HK-2 (cell line): ENCODE data around the gene TMPRSS7.

Experiments
- DNase-seq: peaks from one replicate; pipeline ENCODE4 v3.0.0-alpha.2; 2018; ENCODE audit not compliant: unreplicated experiment

TMPRSS7 gene

DNA sequence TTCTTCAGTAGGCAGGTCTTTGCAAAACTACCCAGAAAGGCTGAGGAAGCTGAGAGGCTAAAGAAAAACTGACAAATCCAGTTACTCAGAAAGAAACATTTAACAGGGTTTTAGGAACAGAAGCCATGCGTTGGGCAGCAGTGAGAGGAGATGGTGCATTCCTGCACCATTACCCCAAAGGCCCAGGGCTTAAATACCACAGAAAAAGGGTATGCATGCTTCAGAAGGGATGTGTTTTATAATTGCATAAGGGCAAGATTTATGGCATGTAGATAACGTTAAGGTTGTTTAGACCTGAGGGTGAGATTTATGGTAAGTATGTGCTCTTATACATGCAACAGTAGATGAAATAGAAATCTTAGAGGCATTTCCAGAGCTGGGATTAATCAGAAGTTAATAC lies 61.6 kb downstream of the TMPRSS7 start:
- DNase-seq = no peak

DNA sequence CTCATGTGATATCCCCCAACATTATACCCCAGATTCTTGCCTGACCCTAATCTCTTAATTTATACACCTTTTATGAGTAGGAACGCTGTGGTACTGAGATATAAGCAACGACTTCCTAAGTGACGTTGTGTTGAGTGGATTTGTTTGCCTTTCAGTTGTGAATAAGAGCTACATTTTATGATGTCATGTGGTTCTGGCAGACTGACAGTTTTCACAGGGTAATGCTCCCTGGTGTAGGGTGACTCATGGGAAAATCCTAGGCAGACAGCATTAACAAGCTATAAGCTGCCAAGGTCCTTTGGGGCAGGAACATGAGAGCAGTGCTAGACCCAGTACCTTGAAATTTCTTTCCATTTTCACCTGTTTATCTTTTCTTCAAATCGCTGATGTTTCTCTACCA lies 62.8 kb downstream of the TMPRSS7 start:
- peak; percentile 69 for DNase-seq

DNA sequence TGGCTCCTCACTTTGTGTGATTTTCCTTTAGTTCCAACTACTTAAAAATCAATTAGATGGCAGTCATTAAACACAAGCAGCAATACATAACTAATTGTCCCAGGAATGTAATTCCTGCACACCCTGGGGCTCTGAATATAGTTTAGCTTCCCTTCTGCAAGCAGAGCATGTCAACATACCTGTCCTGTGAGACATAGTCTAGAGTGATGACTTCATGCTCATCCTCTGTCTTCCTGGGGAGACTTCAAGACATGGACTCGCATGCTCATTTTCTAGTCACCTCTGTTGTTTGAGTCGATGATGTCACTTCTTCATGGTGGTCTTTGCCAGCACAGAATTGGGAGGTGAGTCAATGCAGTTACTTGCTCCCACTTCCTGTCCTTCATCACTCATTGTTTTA lies 67.4 kb downstream of the TMPRSS7 start:
- DNase-seq = peak; percentile 63

DNA sequence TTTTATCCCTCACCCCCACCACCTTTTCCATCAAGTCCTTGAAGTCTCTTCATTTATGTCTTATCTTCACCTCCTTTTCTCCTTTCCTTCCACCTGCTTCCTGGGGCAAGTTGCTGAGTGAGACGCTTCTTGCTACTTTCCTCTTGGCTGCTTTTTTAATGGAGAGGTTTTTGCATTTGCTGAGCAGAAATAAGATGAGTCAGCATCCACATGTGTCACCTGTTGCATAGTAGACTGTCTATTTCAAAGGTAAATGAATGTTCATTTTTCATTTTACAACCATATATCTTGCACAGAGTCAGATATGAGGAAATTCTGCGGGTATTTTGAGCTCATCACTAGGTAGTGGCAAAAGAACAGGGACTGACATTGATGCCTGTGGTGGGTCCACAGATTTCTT lies 70.2 kb downstream of the TMPRSS7 start:
- DNase-seq = no peak

DNA sequence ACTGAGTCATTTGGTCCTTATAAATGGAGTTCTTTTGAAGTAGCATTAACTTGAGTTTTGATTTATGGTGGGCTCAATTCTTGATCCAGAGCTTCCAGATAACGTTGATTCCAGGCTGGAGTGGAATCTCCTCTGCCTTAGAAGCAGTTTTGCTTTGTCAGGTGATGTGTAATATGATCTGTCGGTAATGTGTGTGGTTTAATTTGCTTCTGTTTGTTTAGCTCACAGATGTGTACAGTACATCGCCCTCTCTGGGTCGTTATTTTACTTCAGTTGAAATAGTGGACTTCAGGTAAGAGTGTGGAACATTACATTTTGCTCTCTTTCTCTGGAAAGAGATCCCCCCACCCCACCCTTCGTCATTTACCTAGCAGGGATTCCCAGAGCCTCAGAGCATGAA lies 74.8 kb downstream of the TMPRSS7 start:
- DNase-seq = no peak

DNA sequence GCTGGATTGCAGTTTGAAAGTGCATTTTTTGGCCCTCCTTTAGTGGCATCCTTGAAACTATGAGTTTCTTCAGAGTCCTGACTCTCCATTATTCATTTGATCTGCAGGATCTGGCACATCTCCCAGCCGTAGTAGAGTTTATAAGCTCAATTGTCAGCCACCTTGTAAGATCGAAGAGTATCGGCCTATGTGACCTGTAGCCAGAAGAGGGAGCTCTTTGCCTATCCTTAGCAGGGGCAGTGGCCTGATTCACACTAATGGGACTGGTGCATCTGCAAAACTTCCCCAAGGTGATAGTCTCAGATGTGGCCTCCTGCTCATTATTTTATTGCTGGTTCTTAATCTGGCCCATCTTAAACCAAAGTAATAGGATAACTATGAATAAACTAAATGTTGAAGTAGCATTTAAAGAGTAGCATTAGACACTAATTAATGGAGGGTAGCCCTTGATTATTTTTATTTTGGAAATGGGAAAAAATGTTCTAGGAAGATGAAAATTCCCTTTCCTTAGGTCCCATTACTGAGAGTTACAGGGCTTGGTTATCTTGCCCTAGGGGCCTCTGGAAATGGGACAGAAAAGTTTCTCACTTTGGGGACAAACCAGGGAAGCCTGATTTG lies 77.4 kb downstream of the TMPRSS7 start:
- DNase-seq = peak; percentile 49

DNA sequence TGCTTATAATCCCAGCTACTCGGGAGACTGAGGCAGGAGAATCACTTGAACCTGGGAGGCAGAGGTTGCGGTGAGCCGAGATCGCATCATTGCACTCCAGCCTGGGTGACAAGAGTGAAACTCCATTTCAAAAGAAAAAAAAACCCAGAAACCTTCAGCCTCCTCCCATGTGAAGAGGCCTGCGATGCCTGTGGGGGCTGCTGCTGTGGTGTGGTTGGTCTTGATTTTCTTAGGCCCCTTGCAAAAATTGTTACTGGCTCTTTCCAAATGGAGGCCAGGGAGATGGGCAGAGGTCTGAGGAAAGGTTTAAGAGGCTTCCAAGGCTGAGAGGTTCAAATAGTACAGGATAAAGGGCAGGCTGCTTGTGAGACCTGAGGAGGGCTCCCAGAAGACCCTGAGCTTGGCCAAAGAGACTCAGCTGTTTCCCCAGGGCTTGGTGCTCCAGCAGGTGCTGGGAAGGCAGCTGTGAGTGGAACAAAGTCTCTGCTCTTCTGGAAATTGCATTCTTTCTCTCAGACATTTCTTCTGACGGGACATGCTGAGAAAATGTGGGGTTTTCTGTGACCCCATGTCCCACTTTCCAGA lies 80.1 kb downstream of the TMPRSS7 start:
- DNase-seq = no peak

DNA sequence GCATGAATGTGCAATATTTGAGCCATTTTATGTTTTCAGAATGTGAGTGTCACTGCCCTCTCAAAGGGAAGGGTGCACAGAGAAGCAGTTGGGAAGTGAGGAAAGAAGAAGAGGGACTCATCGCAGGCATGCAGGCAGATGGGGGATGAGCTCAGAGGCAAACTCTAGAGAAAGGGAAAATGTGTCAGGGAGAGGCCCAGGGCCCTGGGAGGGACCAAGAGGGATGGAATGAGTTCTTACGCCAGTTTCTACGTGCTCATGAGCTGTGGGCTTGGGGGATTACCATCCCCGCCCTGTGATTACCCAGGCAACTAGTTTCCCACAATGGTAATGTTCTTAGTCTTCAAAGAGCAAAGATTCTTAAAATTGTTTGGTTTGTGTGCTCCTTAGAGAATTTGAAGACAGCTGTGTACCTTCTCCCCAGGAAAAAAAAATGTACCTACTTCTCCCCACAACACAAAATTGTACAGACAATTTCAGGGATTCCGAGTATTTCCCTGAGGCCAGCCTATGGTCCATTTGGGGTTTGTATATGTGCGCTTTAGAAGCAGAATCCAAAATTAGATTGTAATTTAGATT lies 80.7 kb downstream of the TMPRSS7 start:
- no peak for DNase-seq

DNA sequence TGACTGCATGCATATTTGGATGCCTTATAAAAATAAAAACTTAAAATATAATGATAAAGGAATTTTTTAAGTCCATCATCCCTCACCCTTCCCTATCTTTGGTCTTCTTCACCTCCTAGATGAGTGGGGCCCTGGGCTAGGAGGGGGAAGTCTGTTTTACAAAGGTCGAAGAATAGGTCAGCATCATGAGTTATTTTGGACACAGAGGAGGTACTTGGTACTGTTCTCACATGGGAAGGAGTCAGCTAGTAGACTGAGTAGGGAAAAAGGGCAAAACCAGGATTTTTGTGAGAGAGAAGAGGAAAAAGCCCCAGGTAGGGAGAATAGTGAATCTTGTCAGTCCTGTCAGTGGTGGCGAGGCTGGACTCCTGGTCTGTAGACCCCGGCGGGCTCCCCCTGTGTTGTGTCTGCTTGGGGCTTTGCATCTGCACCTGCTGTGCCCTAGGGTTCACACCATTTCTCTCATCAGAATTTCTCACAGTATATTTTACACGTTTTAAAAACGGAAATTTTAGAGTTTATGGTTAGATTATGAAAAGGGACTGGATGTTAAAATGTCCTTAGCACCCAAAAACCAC lies 81.4 kb downstream of the TMPRSS7 start:
- DNase-seq = no peak

DNA sequence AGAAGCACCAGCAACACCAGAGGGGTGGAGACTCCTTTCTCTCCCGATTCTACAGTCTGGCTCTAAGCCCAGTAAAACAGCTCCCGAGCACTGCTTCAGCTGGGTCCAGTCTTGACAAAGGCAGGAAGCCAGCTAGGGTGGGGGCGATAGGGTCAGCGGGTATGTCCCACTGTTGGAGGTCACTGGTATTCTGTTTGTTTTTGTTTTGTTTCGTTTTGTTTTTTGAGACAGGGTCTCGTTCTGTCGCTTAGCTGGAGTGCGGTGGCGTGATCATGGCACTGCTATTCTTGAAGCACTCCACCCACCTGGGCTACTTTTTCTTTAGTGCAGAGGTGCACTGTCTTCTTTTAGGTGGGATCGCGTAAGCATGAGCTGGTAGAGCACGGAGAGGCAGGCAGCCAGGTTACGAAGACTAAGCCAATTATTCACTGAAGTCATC lies 82.2 kb downstream of the TMPRSS7 start:
- no peak for DNase-seq

DNA sequence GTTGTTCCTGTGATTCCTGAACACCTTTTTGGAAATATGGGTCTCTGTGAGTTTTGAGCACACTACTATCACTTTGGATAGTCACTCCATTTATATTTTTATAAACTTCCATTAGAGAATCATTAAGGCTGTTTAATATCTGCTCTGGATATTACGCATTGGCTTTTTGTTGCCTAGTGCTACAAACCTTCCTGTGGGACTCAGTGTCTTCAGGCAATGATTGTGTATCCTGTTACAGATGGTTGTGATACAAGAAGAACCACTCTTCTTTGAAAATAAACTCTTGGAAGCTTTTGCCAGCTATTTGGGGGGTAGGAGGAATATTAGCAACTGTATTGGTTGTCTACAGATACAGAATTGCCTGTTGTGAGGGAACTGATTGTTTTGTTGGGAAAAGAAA lies 82.9 kb downstream of the TMPRSS7 start:
- no peak for DNase-seq

DNA sequence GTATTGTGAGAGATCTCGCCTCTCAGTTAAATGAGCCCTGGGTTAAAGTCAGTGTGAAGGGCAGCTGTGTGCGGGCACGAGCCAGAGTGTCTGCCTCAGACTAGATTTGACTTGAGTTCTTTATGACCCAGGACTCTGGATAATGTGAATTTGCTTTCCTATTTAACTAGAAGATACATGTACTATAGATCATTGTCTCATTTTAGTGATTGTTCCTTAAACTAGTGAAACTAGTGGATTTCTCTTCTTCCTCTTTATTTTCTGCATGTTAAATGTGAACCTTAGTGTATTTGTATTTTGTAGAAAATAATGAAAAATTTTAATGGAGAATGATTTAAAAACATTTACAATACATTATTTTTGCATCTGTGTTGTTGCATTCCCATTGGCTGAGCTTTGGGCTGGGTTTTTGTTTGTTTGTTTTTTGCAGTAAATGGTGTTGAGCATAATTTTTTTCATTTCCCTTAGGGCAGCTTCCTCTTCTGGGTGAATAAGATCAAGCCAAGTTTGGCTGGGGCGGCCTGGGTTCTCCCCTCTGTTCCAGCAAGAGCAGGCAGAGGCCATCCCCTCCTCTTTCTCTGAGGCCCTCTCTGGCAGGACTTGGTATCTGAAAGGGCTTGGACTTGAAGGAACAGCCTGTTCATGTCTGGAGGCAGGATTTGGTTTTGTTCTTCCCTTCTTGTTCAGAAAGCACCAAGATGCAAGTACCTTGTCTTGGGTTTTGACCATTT lies 83.5 kb downstream of the TMPRSS7 start:
- no peak for DNase-seq

DNA sequence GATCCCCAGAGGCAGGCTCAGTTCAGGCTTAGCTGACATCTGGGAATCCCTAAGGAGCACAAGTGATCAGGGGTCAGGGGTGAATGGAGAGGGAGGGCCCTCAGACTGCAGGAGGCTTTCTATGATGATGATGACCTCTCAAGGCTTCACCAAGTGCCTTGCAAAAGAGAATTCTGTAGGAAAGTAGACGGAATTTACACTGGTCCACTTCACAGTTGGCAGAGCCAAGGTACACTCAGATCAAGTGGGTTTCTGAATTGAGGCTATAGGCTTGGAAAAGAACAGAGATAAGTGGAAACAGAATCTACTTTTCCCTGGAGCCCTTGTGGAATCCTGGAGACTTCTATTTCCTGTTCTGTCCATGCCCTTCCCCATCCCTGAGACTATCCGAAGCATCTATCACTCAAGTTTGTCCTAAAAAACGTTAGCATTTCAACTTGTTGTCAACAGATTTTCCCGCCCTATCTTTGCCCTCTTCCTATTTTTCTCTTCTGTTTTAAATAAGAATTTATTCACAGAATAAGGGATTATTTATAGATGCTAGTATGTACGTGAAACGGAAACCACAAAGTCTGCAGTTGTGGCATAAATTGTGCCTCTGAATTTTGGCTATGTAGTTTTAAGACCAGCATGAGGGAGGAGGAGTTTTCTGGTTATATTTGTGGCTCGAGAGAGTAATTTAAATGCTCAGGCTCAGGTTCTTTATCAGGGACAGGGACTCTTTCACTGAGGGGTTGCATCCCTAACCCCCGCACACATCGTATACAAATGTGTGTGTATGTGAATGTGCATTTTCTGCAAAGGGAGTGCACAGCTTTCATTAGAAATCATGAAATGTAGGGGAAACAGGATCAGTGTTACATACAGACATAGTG lies 85.7 kb downstream of the TMPRSS7 start:
- DNase-seq = no peak

DNA sequence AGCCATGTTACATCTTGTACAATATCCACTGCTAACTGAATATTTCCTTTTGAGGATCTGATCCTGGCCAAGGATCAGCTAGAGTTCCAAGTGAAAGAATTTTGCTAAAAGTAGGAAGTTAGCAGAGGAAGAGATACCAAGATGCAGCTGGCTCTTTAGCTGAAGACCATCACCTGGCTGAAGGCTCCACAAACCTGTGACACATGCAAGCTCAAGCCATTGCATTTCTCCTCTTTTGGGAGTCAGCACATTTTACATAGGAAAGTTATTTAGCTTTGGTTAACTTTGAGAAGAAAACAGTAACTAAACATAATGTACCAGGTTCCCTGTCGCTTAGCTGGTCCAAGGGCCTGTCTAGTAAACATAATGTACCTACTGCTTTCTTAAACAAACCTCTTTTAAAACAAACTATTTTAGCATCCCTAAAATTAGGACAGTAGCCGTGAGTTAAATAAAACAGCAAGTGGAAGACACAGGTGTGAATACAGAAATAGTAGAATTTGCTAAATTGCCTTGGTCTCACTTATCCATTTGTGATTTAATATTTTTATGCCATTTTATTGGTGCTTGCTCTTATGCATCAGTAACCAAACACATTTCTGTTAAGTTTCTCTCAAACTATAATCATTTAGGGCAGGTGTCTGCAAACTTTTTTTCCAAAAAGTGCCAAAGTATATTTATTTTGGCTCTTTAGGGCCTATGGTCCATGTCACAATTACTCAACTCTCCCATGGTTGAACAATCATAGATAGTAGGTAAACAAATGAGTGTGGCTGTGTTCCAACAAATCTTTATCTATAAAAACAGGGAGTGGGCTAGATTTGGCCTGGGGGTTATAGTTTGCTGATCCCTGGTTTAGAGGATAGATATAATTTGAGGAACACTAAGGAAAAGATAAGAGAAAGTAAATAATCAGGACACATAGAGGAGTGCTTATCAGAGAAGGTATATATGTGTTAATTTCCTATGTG lies 87.3 kb downstream of the TMPRSS7 start:
- no peak for DNase-seq

DNA sequence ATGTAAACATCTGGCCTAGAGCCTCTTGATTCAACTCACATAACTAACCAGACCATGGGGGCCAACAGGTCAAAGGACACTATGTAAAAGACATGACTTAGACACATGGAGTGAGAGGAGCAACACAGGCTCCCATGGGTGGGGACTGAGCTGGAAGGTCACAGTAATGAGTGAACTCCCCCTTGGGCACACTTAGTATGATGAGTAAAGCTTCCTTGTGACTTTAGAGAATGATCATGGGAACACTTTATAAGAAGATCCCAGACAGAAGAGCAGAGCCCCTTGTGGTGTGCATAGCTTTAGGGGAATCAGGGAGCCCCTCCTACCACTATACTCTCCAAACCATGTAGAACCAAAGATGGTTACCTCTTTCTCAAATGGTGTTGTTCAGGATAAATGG lies 88.3 kb downstream of the TMPRSS7 start:
- DNase-seq = no peak

DNA sequence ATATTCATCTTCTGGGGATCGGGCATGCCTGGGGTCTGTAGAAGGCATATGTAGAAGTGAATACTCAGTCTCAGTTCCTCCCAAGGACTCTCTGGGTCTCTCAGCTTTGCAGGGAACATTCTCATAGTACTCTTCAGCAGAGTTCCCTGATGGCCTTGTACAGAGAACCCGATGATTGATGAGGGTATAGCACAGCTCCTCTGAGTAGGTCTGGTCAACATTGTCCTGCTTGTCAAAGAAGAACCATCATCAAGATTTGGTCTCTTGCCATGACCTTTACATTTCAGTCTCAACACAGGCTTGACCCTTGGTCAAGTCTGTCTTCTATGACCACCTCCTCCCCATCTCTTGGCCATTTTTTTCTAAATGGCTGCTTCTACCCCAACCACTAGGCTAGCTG lies 89.0 kb downstream of the TMPRSS7 start:
- no peak for DNase-seq

DNA sequence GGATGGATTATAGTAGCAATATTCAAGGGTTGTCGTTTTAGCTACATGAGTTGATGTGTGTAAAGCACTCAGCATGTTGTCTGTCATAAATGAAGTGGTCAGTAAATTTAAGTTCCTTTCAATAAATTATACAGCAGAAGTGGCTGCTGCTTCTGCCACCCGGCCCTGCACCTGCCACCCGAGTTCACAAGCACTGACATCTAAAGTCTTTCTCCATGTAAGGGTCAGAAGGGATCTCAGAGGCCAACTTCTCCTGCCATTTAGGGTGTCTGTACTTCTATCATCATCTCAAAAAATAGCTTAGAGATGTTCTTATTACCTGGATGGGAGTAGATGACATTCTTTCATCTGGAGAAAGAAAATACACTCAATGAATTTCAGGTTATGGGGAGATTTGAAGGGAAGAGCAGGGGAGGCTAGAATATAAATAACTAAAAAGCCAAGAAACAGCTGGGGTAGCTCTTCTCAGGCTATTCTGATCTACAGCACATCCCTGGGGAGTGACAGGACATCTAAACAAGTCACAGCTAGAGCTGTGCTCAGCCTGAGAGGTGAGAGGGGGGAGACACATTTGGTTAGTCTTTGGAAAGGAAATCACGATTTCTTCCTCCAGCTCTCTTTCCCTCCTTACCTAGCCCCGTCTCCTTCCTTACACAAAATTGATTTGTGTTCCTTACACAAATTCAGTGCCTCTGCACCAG lies 90.5 kb downstream of the TMPRSS7 start:
- no peak for DNase-seq

DNA sequence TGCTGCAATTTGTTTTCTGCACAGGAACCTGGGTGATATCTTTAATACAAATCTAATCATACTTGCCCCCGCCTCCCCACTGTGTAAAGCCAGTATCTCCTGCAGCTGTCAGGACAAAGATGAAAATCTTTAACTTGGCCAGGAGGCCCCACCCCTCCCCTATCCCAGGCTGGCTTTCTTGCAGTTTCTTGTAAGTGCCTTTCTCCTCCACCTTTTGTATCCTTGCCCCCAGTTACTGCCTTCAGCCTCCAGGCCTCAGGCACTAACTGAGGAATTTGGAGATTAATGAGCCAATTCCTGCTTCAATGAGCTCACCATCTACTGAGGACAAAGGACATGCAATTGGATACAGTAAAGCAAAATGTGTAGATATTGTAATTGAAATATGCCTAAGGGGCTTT lies 92.0 kb downstream of the TMPRSS7 start:
- no peak for DNase-seq

DNA sequence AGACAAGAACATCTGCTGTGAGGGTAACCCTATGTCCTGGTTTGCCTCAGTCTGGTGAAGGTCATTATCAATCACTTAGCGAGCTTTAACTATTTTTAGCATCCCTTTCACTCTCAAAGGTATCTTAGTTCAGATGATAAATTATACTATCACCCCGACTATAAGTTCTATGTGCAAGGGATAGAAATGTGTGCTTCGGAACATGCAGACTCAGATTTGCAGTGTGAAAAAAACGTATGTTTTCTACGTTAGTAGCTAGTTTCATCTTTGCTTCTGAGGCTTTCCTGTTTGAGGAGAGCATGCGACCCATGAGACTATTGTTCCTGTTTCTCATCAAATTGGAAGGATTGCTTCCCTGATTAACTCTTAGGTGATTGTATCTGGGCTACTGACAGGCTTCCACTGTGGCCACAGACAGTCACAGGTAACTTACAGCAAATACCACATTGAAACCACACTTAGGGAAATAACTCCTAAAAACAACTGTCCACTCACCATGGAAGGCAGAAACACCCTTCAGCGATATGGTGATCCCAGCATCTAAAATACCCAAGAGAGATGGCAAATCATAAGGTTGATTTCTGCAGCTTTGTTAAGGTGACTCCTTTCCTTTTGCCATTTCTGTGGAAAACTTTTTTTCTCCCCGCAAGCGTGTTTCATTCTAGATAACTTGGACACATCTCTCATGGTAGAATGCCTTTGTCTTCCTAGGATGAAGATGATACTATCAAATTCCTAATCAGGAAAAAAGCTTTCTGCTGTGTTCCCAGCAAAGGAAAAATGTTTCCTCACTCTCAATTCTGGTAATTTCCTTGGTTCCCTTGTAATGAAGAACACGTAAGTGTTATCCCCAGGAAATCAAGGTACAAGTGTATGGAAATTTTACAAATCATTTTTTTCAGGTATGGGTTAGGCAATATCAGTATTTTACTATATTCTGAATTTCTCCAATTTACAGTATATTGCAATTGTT lies 93.3 kb downstream of the TMPRSS7 start:
- no peak for DNase-seq
